OCI-LY3 (cell line): ENCODE measurements around the gene IGHMBP2.
A peak's percentile ranks its signal among the peaks of the same experiment; 100 is the strongest.

ENCODE experiments used
- H2AFZ ChIP-seq: fragments of 200-600, 300-600 bp; shearing (Covaris generic); 2 replicates; pipeline ENCODE4 v1.6.0; 2014; ENCODE audit warnings: antibody characterized with exemption, low read depth, low read length
- H3K27ac ChIP-seq: fragments of 200-600, 300-600 bp; sonication (generic); 2 replicates; pipeline ENCODE4 v1.5.1; 2014; ENCODE audit warnings: mild to moderate bottlenecking, low read length, moderate library complexity, mixed read lengths
- H3K27me3 ChIP-seq: fragments of 200-600, 300-600 bp; sonication (generic); 2 replicates; pipeline ENCODE4 v1.6.1; 2014; ENCODE audit warnings: low read depth, low read length, mixed read lengths
- H3K36me3 ChIP-seq: fragments of 200-600, 300-600 bp; sonication (generic); replicated peaks from 2 replicates; pipeline ENCODE3; 2014; ENCODE audit warnings: low read depth, low read length, mixed read lengths
- H3K4me1 ChIP-seq: fragments of 300-600, 200-600 bp; sonication (generic); 2 replicates; pipeline ENCODE4 v1.6.1; 2014; ENCODE audit warnings: low read length, mixed read lengths
- H3K4me2 ChIP-seq: fragments of 200-600, 300-600 bp; sonication (generic); 2 replicates; pipeline ENCODE4 v1.6.1; 2014; ENCODE audit warnings: low read length, mixed read lengths
- H3K4me3 ChIP-seq: fragments of 300-600, 200-600 bp; sonication (generic); 2 replicates; pipeline ENCODE4 v1.5.1; 2014; ENCODE audit warnings: antibody characterized with exemption, mild to moderate bottlenecking, low read length, moderate library complexity
- H3K79me2 ChIP-seq: fragments of 300-600, 200-600 bp; shearing (Covaris generic); 2 replicates; pipeline ENCODE4 v1.6.1; 2014; ENCODE audit warnings: mild to moderate bottlenecking, low read length, mixed read lengths
- H3K9ac ChIP-seq: fragments of 300-600, 200-600 bp; shearing (Covaris generic); 2 replicates; pipeline ENCODE4 v1.6.0; 2014; ENCODE audit warnings: mild to moderate bottlenecking, low read length, moderate library complexity
- H3K9me3 ChIP-seq: fragments of 200-600, 300-600 bp; shearing (Covaris generic); 2 replicates; pipeline ENCODE4 v1.6.1; 2014; ENCODE audit warnings: low read length, mixed read lengths; ENCODE audit not compliant: insufficient read depth
- H4K20me1 ChIP-seq: fragments of 200-600, 300-600 bp; sonication (generic); 2 replicates; pipeline ENCODE4 v1.6.1; 2016; ENCODE audit warnings: low read length, mixed read lengths; ENCODE audit not compliant: insufficient read depth
- EZH2phosphoT487 ChIP-seq: fragments of 200-600 bp; shearing (Covaris generic); IDR thresholded peaks from 2 replicates; pipeline ENCODE4 v1.6.1; 2018; ENCODE audit warnings: antibody characterized with exemption, mixed run types, low read depth
- TF ChIP-seq, protein P1 (sequence below): fragments of 200-600, 300-600 bp; sonication (generic); IDR thresholded peaks from 2 replicates; pipeline ENCODE4 v1.5.1; 2014; ENCODE audit warnings: antibody characterized with exemption, low read length, low read depth

The IGHMBP2 gene

DNA sequence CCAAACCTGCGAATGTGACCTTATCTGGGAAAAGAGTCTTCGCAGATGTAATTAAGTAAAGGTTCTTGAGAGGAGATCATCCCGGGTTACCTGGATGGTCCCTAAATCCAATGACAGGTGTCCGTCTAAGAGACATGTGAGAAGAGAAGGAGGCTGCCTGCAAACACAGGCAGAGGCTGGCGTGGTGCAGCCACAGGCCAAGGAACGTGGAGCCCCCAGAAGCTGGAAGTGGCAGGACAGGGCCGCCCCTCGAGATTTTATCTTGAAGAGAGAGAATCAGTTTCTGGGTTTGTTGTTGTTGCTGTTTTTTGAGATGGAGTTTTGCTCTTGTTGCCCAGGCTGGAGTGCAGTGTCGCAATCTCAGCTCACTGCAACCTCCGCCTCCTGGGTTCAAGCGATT is 43.5 kb downstream of the IGHMBP2 start:
- Histone ChIP-seq H3K4me2 (no peak overlapping the region), H4K20me1 (no peaks in the 10 kb centered on the region), H3K27me3 (no peaks in the 10 kb centered on the region), H3K9ac (no peak overlapping the region), H3K4me3 (no peak overlapping the region), H3K79me2 (no peaks in the 10 kb centered on the region), H2AFZ (no peak overlapping the region), H3K27ac (no peak overlapping the region), H3K36me3 (no peaks in the 10 kb centered on the region), H3K9me3 (no peaks in the 10 kb centered on the region), H3K4me1 (no peaks in the 10 kb centered on the region)
- no peak for TF ChIP-seq EZH2phosphoT487
- TF ChIP-seq, protein P1, sequence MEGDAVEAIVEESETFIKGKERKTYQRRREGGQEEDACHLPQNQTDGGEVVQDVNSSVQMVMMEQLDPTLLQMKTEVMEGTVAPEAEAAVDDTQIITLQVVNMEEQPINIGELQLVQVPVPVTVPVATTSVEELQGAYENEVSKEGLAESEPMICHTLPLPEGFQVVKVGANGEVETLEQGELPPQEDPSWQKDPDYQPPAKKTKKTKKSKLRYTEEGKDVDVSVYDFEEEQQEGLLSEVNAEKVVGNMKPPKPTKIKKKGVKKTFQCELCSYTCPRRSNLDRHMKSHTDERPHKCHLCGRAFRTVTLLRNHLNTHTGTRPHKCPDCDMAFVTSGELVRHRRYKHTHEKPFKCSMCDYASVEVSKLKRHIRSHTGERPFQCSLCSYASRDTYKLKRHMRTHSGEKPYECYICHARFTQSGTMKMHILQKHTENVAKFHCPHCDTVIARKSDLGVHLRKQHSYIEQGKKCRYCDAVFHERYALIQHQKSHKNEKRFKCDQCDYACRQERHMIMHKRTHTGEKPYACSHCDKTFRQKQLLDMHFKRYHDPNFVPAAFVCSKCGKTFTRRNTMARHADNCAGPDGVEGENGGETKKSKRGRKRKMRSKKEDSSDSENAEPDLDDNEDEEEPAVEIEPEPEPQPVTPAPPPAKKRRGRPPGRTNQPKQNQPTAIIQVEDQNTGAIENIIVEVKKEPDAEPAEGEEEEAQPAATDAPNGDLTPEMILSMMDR, result no peak

DNA sequence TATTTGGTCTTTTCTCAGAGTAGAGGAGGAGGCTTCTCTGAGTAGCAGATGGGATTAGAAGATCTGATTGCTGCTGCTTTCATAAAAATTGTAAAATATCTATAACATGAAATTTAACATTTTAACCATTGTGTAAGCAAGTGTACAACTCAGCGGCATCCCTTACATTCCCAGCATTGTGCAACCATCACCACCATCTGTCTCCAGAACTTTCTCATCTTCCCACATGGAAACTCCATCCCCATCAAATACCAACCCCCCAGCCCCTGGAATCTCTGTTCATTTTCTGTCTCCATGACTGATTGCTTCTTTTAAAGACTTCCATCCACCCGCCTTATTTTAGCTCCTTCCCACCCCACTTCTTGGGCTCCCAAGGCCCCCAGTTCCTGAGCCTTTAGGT is 44.8 kb downstream of the IGHMBP2 start:
- TF ChIP-seq, protein P1, result no peak
- no peak for TF ChIP-seq EZH2phosphoT487
- no peaks in the 10 kb centered on the region for H3K9me3 ChIP-seq
- no peaks in the 10 kb centered on the region for H3K36me3 ChIP-seq
- no peaks in the 10 kb centered on the region for H4K20me1 ChIP-seq
- H3K27me3 ChIP-seq, result no peaks in the 10 kb centered on the region
- H3K27ac ChIP-seq, result no peak overlapping the region
- no peak overlapping the region for H3K4me2 ChIP-seq
- no peak overlapping the region for H3K4me3 ChIP-seq
- no peaks in the 10 kb centered on the region for H3K4me1 ChIP-seq
- no peak overlapping the region for H2AFZ ChIP-seq
- H3K79me2 ChIP-seq, result no peaks in the 10 kb centered on the region
- H3K9ac ChIP-seq, result no peak overlapping the region

DNA sequence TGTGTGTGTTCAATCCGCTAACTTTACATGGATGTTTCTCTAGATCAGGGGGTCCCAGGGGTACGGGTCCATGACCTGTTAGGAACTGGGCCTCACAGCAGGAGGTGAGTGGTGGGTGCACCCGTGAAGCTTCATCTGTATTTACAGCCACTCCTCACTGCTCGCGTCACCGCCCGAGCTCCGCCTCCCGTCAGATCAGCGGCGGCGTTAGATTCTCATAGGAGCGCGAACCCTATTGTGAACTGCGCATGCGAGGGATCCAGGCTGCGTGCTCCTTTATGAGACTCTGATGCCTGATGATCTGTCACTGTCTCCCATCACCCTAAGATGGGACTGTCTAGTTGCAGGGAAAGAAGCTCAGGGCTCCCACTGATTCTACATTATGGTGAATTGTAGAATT is 45.2 kb downstream of the IGHMBP2 start:
- Histone ChIP-seq H3K4me2 (no peak overlapping the region), H3K27ac (no peak overlapping the region), H3K36me3 (no peaks in the 10 kb centered on the region), H4K20me1 (no peaks in the 10 kb centered on the region), H3K4me1 (no peaks in the 10 kb centered on the region), H3K79me2 (no peaks in the 10 kb centered on the region), H3K9me3 (no peaks in the 10 kb centered on the region), H2AFZ (no peak overlapping the region), H3K9ac (no peak overlapping the region), H3K27me3 (no peaks in the 10 kb centered on the region), H3K4me3 (no peak overlapping the region)
- TF ChIP-seq EZH2phosphoT487, result no peak
- TF ChIP-seq, protein P1, result no peak

DNA sequence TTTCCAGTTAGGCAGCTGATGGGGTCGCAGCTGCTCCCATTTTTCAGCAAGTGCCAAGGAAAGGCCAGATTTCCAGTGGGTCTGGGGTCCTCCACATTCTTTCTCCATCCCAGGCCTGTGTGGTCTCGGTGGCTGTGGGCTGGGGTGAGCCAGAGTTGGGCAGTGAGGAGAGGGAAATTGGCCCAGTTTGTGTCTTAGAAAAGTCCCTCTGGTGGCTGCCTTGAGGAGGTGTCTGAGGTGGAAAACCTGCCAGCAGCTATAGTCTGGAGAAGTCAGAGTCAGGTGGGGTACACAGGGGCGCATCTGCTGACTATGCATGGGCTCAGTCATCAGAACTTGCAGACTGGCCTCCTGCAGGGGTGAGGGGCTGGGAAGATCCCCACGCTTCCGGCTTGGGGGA is 46.6 kb downstream of the IGHMBP2 start:
- Histone ChIP-seq H3K36me3 (no peaks in the 10 kb centered on the region), H3K9me3 (no peaks in the 10 kb centered on the region), H3K9ac (no peak overlapping the region), H2AFZ (no peak overlapping the region), H3K79me2 (no peaks in the 10 kb centered on the region), H3K4me2 (no peak overlapping the region), H3K4me3 (no peak overlapping the region), H3K4me1 (no peaks in the 10 kb centered on the region), H3K27me3 (no peaks in the 10 kb centered on the region), H4K20me1 (no peaks in the 10 kb centered on the region), H3K27ac (no peak overlapping the region)
- no peak for TF ChIP-seq EZH2phosphoT487
- TF ChIP-seq, protein P1, result peak; percentile 26; the same call in 1 of the 2 replicates
